Endothelial cell of umbilical vein (primary cell): ENCODE measurements around the gene RBPJL. TPM values are rescaled to one million over a fixed set of nuclear protein-coding genes. Genes with fewer than 3 reads are reported as not detected.

Experiments
- BruUV-seq: library from RNA; stranded (reverse); fragments of 400-500 nt; replicated peaks from 2 replicates; lab custom pipeline; 2021; lab: Mats Ljungman, UMichigan
- CTCF ChIA-PET: fragments of 300-600, 350-600 bp; sonication (Branson Sonifier 250); formaldehyde crosslinking; loops from one replicate; lab custom pipeline; 2021; ENCODE audit warnings: antibody characterized with exemption, inconsistent platforms; lab: Charles Lee
- POLR2A ChIA-PET: fragments of 300-600, 350-600 bp; sonication (Branson Sonifier 250); formaldehyde crosslinking; loops from one replicate; lab custom pipeline; 2021; ENCODE audit warnings: antibody characterized with exemption, inconsistent platforms; lab: Charles Lee
- DNase-seq: peaks from one replicate; pipeline ENCODE4 v3.0.0-alpha.2; 2011; ENCODE audit warnings: low read depth, low spot score
- FAIRE-seq: peaks from 2 replicates; lab custom pipeline; 2011; peaks lifted over from hg19 to GRCh38; lab: Jason Lieb, UNC
- H2AFZ ChIP-seq: 2 replicates; pipeline ENCODE4 v1.6.0; 2012; ENCODE audit warnings: low read depth, low read length, control low read depth, inconsistent platforms
- H3K27ac ChIP-seq: 2 replicates; pipeline ENCODE4 v1.5.1; 2011; ENCODE audit warnings: low read depth, mild to moderate bottlenecking, control low read depth, low read length, moderate library complexity; ENCODE audit not compliant: insufficient read depth
- H3K27me3 ChIP-seq, 2 experiments: 2 replicates each; pipeline versions ENCODE4 v1.6.0 to v1.6.1; 2011; ENCODE audit warnings: low read length in 2 of 2, mixed read lengths in 1 of 2; ENCODE audit not compliant: control insufficient read depth in 2 of 2, insufficient read depth in 2 of 2
- H3K36me3 ChIP-seq, 2 experiments: 2 replicates in 1 of 2; 3 replicates in 1 of 2; pipeline ENCODE4 v1.5.1; 2011; ENCODE audit warnings: low read length in 2 of 2, mild to moderate bottlenecking in 1 of 2, moderate library complexity in 1 of 2; ENCODE audit not compliant: control insufficient read depth in 2 of 2, insufficient read depth in 2 of 2; ENCODE audit errors: extremely low read depth in 1 of 2
- H3K4me1 ChIP-seq: 3 replicates; pipeline ENCODE4 v1.5.1; 2011; ENCODE audit warnings: mild to moderate bottlenecking, low read length; ENCODE audit not compliant: control insufficient read depth, insufficient read depth; ENCODE audit errors: extremely low read depth
- H3K4me2 ChIP-seq: 2 replicates; pipeline ENCODE4 v1.6.1; 2011; ENCODE audit warnings: low read length, control low read depth, mixed read lengths; ENCODE audit not compliant: insufficient read depth
- H3K4me3 ChIP-seq, 3 experiments: fragments of 200-600 bp in 1 of 3; sonication (generic), shearing (Covaris generic) in 1 of 3; replicated peaks in 1 of 3; 2 replicates each; pipeline ENCODE4 v1.5.1; 2011 to 2016; ENCODE audit warnings: control low read depth in 3 of 3, low read length in 3 of 3, mild to moderate bottlenecking in 2 of 3, inconsistent platforms in 1 of 3, low read depth in 1 of 3, moderate library complexity in 1 of 3; ENCODE audit not compliant: insufficient read depth in 1 of 3
- H3K79me2 ChIP-seq: 2 replicates; pipeline ENCODE4 v1.6.0; 2012; ENCODE audit warnings: low read length, inconsistent platforms; ENCODE audit not compliant: control insufficient read depth, insufficient read depth
- H3K9ac ChIP-seq: replicated peaks from 2 replicates; pipeline ENCODE3; 2011; ENCODE audit warnings: low read length, control low read depth; ENCODE audit not compliant: insufficient read depth; ENCODE audit errors: extremely low read depth
- H3K9me1 ChIP-seq: replicated peaks from 3 replicates; pipeline ENCODE4 v1.6.0; 2011; ENCODE audit warnings: mild to moderate bottlenecking, low read length; ENCODE audit not compliant: control insufficient read depth, insufficient read depth; ENCODE audit errors: extremely low read depth
- H3K9me3 ChIP-seq: replicated peaks from 2 replicates; pipeline ENCODE4 v1.5.1; 2012; ENCODE audit warnings: low read length, inconsistent platforms; ENCODE audit not compliant: control insufficient read depth, insufficient read depth
- H4K20me1 ChIP-seq: replicated peaks from 2 replicates; pipeline ENCODE3; 2011; ENCODE audit warnings: mild to moderate bottlenecking, low read length; ENCODE audit not compliant: control insufficient read depth, insufficient read depth; ENCODE audit errors: extremely low read depth
- GATA2 ChIP-seq: IDR thresholded peaks from 2 replicates; pipeline ENCODE4 v1.7.0; 2011; ENCODE audit warnings: low read depth, mild to moderate bottlenecking, moderate library complexity, mixed read lengths, low read length; ENCODE audit not compliant: insufficient read length, insufficient read depth
- JUN ChIP-seq: IDR thresholded peaks from 2 replicates; pipeline ENCODE4 v1.6.1; 2011; ENCODE audit warnings: borderline replicate concordance, low read depth; ENCODE audit not compliant: insufficient read length, insufficient read depth
- MYC ChIP-seq: IDR thresholded peaks from one replicate; pipeline ENCODE4 v1.6.1; 2011; ENCODE audit warnings: mild to moderate bottlenecking, low read depth, low read length
- POLR2A ChIP-seq: IDR thresholded peaks from 2 replicates; pipeline ENCODE4 v1.6.1; 2012; ENCODE audit warnings: low read depth, mild to moderate bottlenecking, control low read depth, low read length
- dilution Hi-C: fragments of 300-500 bp; cut with MboI; formaldehyde crosslinking; loops from one replicate; pipeline ENCODE4 v1.15.0; 2019; ENCODE audit warnings: low sequenced_read_pairs; ENCODE audit not compliant: extremely low pct_ligation_motif_present
- intact Hi-C: fragments of 100-400 bp; cut with micrococcal nuclease; formaldehyde crosslinking; loops from one replicate; pipeline ENCODE4 v1.10.0; 2022
- polyA plus RNA-seq, 4 experiments: library from polyadenylated mRNA; depleted of rRNA in 3 of 4; stranded (reverse) in 3 of 4; unstranded in 1 of 4; fragments of >200 nt; gene quantifications; 2 replicates each; pipeline versions ENCODE4 v1.2.1 to v1.2.3, GENCODE V29; 2011 to 2012; ENCODE audit warnings: missing spikeins in 1 of 4
- total RNA-seq: library from RNA; stranded (reverse); gene quantifications from 2 replicates; pipeline ENCODE4 v1.2.3, GENCODE V29; 2021

Gene RBPJL
- total and polyA plus RNA-seq, 2 donors (not counting 3 experiments of a cell fraction or from before 2014, with no cell fraction given): not detected

DNA sequence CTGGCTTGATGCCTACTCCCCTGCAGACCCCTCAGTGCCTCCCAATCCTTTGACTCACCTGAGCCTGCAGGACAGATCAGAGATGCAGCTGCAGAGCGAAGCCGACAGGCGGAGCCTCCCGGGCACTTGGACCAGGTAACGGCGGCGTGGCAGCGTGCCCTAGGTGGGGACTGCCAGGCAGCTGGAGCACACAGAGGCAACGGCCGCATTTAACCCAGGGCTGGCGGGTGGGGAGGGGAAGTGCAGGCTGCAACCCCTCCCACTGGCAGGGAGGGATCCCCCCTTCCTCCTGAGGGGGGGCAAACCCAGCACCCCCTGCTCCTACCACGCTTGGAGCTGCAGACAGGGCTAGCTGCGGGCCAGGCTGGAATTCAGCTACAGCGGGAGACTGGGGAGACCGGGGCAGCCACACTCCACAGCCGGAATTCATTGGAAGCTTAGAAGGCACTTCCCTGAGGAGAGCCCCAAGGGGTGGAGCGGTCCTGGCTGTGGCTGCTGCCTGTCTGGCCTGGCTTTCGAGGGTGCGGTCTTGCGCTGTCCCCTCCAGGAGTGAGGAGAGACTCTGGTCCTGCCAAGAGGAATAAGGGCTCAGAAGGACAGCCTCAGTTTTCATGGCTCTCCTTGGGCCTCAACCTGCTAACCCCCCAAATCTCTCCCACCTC, 1.6 kb downstream of the RBPJL start, which contains the start of gene MATN4:
TSS of gene MATN4 (minus strand) at position 183 of the 662 bp plus-strand sequence. CDS start 2,717 bp downstream, outside the sequence.
- Histone ChIP-seq H3K79me2 (no peaks in the 10 kb centered on the region), H3K9me1 (no peaks in the 10 kb centered on the region), H2AFZ (no peak within 1 kb of the TSS), H3K4me2 (no peak within 1 kb of the TSS), H3K4me1 (no peaks in the 10 kb centered on the region), H3K27ac (no peak within 1 kb of the TSS), H3K27me3 (peaks cover 15 to 26% of the 10 kb centered on the region in 2 experiments), H4K20me1 (no peaks in the 10 kb centered on the region), H3K9ac (no peak within 1 kb of the TSS), H3K4me3 (no peak within 1 kb of the TSS), H3K9me3 (no peaks in the 10 kb centered on the region), H3K36me3 (no peaks in the 10 kb centered on the region)
- intact Hi-C loops: no loop called here
- CTCF ChIA-PET: interaction anchor here (0.7 to 1.2 kb wide), 3 partner anchors 10 to 129 kb away, joined by 4 to 13 read pairs (median 4); no protein-coding TSS in a partner anchor
- no peak for FAIRE-seq
- TF ChIP-seq GATA2 (no peak), POLR2A (no peak)
- POLR2A ChIA-PET: no interaction called here
- DNase-seq: no peak
- BruUV-seq: no TSS peak
- dilution Hi-C loops: no loop called here

DNA sequence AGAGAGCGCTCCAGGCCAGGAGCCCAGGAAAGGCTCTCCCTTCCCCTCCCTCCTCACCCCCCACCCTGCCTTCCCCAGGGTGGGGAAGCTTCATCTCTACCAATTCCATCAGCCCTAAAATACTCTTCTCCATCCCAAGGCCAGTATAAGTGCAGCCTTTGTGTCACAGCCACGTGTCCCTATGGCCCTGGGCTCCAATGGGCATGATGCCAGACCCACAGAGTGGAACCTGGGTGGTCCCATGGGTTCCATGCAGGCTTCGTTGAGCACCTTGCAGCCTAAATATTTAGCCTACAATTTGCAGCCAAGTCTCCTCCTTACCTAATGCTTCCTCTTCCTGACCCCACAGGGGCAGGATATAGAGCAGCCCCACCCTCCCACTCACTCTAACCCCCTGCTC, 2.4 kb downstream of the RBPJL start:
- H3K27ac ChIP-seq: no peak overlapping the region
- H3K9me1 ChIP-seq: no peaks in the 10 kb centered on the region
- TF ChIP-seq MYC: no peak
- TF ChIP-seq JUN: no peak
- no peaks in the 10 kb centered on the region for H3K36me3 ChIP-seq
- H4K20me1 ChIP-seq: no peaks in the 10 kb centered on the region
- H3K79me2 ChIP-seq: no peaks in the 10 kb centered on the region
- H3K4me3 ChIP-seq: no peak overlapping the region
- no peak overlapping the region for H3K4me2 ChIP-seq
- no peak for DNase-seq
- dilution Hi-C loops: no loop called here
- H3K9ac ChIP-seq: no peak overlapping the region
- FAIRE-seq: no peak
- BruUV-seq: no TSS peak
- peaks cover 13 to 20% of the 10 kb centered on the region in 2 experiments for H3K27me3 ChIP-seq
- H3K4me1 ChIP-seq: no peaks in the 10 kb centered on the region
- H3K9me3 ChIP-seq: no peaks in the 10 kb centered on the region
- CTCF ChIA-PET: interaction anchor here (0.9 to 1.6 kb wide), 5 partner anchors 8 to 64 kb away, joined by 3 to 13 read pairs (median 3); no protein-coding TSS in a partner anchor
- no peak overlapping the region for H2AFZ ChIP-seq
- intact Hi-C loops: no loop called here
- POLR2A ChIA-PET: no interaction called here
